ENCODE data around the gene PIP5K1C.

Gene PIP5K1C

GRCh38 chr19:3693025-3693925, 7.0 kb downstream of the PIP5K1C start:
- DNase-seq, result no peak

DNA sequence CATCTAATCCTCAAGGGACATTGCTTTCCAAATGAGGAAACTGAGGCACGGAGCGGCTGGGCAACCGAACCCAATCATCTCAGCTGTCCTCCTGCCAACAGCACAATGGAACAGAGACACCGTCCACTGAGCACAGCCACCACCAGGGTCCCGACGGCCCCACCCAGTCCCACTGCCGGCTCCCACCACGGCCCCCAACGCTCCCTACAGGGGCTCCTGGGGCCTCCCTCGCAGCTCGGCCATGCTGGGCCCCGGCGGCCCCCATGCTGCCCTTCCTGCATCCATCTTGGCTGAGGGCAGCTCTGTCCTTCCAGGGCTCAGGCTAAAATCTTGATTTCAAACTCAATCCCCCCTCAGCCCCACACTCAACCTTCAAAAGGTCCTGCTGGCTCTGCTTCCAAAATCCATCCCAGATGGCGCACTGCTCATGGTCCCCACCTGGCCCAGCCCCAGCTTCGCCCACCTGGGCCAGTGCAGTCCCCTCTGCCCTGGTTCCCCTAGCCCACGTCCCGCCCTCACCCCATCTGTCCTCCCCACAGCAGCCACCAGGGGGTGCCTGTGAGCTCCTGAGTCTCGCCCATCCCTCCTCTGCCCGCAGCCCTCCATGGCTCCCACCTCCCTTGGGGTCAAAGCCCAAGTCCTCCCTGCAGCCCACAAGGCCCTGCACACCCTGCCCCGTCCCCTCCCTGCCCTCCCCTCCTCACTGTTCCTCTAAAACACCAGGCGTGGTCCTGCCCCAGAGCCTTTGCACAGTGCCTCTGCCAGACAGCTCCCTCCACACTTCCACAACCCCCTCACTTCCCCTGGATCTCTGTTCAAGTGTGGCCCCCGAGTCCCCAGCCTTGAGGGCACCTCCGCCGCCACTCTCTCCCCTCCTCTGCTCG, 7.9 kb downstream of the PIP5K1C start:
- no peak for DNase-seq

GRCh38 chr19:3691726-3692125, 8.5 kb downstream of the PIP5K1C start:
- no peak for DNase-seq

DNA sequence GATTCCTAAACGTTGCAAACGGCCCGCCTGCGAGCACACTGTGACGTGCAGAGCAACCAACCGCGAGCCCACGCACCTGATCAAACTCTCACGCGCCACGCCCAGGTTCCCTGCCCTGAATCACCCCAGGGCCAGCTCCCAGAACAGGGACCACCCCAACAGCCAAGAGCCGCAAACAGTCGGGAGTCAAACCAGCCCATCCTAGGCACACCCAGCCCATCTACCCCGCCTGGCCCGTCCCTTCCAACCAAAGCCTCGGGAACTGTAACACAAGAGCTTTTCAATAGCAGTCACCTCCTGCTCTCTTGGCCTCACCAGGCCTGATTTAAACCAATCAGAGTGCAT, 8.9 kb downstream of the PIP5K1C start:
- no peak for DNase-seq

- no peak for DNase-seq
These were observed 9.5 kb downstream of the PIP5K1C start for GRCh38 chr19:3690551-3691371.

DNA sequence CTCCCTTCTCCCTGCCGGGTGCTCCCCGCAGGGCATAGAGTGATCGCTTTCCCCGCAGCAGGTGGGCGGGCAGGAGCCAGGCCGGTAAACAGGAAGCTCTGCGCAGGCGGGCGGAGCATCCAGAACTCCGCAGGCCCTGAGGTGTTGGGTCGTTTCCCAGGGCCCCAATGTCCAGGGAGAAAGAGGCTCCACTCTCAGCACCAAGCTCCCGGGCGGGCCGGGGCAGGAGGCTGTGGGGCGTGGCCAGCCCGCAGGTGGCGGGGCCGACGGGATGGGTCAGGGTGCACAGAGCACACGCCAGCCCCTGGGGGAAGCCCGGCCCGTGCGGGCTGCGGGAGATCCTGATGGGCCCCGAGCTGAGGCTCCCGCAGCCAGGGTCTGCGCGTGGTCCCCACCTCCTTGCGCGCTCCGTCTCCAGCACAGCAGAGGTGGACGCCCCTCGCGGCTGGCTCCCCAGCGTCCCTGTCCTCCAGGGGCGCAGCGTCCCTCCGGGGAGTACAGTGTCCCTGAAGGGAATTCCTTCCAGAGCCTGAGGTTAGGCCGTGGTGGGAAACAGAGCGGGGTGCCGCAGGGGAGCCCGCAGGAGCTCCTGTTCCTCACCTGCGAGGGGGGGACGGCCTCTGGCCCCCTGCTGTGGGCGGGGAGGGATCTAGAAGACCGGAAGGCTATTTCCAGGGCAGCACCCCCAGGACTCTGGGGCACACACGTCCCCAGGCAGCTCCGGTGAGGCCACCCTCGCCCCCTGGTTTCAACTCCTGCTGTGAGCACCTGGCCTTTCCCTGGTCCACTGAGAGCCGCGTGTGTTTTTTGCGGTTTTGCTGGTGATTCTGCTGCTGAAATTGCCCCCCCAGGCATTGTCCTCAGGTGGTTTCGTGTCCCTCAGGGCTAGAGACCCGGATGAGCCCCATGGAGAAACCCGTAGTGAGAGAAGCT, 12.2 kb downstream of the PIP5K1C start:
- no peak for DNase-seq

GRCh38 chr19:3687393-3687773, 12.9 kb downstream of the PIP5K1C start:
- no peak for DNase-seq

DNA sequence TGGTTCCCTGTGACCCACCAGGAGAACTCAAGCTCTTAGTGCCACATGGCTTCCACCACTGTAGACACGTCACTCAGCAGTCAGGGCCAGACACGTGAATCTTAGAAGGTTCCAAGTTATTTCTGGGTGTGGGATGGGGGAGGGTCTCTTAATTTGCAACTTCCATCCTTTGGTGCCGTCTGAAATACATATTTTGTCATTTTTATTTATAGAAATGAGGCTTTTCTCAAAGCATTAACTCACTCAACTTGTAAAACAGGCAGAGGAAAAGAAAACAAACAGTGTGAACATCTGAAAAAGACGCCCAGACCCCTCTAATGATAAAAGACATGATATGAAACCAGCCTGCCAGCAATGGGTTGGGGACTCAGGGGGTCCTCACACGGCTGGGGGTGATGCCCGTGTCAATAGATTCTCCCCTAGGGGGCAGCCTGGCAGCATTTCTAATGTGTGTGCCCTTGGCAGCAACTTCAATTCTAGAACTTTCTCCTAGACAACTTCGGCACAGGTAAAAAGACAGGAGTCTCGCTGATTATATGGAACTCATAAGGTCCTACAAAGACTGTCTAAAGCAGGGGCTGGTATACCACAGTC, 15.4 kb downstream of the PIP5K1C start:
- no peak for DNase-seq

GRCh38 chr19:3684054-3684816, 16.0 kb downstream of the PIP5K1C start:
- DNase-seq, result no peak

- DNase-seq, result no peak
These were observed 16.7 kb downstream of the PIP5K1C start for GRCh38 chr19:3683405-3684053.

- DNase-seq, result no peak
These were observed 17.4 kb downstream of the PIP5K1C start for GRCh38 chr19:3682741-3683404.

DNA sequence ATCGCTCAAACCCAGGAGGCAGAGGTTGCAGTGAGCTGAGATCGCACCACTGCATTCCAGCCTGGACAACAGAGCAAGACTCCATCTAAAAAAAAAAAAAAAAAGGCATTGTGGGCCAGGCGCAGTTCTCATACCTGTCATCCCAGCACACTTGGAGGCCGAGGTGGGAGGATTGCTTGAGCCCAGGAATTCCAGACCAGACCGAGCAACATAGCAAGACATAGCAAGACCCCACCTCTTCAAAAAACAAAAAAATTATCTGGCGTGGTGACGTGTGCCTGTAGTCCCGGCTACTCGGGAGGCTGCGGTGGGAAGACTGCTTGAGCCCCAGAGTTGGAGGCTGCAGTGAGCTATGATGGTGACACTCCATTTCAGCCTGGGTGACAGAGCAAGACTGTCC, 18.0 kb downstream of the PIP5K1C start:
- no peak for DNase-seq

DNA sequence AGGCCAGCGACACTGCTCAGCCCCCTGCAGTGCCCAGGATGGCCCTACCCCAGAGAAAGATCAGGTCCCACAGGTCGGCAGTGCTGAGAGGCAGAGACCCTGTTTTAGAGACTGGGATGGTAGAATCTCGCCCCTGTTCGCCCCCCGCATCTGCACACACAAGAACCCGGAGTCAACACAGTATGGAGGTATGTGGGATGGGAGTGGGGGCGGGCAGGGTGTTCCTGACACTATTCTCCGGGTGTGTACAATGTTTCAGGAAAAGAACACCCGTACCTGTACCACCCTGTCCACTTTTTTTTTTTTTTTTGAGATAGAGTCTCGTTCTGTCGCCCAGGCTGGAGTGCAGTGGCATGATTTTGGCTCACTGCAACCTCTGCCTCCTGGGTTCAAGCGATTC, 19.3 kb downstream of the PIP5K1C start:
- no peak for DNase-seq

DNA sequence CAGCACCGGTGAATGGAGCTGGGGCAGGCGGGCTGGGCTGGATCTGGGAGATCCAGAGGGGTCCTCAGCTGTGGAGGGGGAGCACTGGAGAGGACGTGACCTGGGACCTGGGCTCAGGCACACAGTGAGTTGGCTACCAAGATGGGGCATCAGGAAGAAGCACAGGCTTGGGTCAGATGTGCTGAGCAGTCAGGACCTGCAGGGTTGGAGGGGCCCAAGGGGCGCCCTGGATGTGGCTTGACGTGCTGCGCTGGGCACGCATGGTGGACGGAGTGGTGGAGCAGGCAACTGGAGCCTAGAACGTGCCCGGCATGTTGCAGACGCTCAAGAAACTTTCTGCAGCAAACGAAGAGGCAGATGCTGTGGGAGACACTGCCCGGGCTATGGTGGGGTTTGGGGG, 20.7 kb downstream of the PIP5K1C start:
- DNase-seq, result no peak

DNA sequence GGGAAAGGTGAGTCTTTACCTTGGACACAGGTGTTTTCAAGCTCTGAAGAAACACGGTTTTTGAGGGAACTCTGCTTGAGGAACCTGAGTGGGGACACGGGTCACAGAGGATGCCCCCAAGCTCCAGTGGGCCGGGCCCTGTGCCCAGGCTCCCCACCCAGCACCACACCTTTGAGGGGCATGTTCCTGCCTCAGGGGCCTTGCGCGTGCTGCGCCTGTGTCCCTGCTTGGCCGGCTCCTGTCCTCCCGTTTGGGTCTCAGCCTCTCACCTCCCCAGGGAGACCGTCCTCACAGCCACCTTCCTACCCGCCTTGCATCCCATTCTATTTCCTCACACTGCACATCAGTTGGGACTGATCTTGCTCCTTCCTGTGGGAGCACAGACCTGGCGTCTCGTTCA, 21.1 kb downstream of the PIP5K1C start:
- DNase-seq, result no peak

- DNase-seq, result no peak
These were observed 22.1 kb downstream of the PIP5K1C start for GRCh38 chr19:3678188-3678587.

GRCh38 chr19:3674784-3675543, 25.3 kb downstream of the PIP5K1C start:
- no peak for DNase-seq

DNA sequence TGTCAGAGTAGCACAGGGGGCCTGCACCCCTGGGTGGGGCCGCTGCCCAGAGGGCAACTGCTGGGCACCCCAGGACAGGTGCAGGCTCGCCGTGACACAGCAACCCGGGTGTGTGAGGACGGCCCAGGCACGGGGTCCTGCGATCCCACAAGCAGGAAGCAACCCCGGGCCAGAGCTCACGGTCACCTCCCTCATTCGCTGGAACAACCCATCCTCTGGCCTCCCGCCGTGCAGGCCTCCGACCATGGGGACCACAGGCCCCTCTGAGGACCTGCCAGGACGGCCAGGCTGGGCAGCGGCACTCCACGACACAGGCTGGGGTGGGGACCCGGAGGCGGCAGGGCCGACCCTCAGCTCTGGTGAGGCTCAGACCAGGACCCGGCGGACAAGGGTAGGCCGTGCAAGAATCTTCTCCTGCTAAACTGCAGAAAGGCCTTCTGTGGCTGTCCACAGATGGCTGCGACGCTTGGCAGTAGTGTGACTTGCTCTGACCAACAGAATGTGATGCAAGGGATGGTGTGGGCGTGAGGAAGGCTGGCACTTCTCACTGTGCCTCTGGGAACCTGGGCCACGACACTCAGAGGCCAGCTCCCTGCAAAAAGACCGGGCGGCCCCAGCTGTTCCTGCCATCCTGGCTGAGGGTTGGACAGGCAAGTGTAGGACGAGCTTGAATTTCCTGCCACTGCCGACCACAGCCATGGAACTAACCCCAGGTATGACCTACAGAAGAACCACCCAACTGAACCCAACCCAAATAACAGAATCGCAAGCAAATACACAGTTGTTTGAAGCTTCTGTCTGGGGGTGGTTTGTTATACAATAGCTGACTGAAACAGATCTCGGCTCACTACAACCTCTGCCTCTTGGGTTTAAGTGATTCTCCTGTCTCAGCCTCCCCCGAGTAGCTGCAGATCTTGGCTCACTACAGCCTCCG, 26.5 kb downstream of the PIP5K1C start:
- DNase-seq, result no peak

Data from NCI-H1092 treated with DMSO at 0.1 percent for 48 hours (cell line).